Activated CD8-positive, alpha-beta memory T cell treated with anti-CD3 and anti-CD28 coated beads for 48 hours (primary cell): ENCODE measurements around the gene SENP2.
"Not testable (repeated sequence)": the region's sequence is repeated elsewhere in the genome, so short reads cannot be mapped to it uniquely, and the experiment has no call there.

Experiments
- DNase-seq, 3 experiments: peaks; one replicate each; pipeline ENCODE4 v3.0.0-alpha.2; 2020; ENCODE audit warnings: low read depth in 2 of 3, low spot score in 2 of 3

Gene SENP2

GRCh38 chr3:185585859-185586685 is at the start of gene SENP2:
TSS of gene SENP2 (plus strand) at chr3:185586295. CDS start at chr3:185586414, 119 bp downstream.
- peak; percentile 93 to 99 (median 97) for DNase-seq

GRCh38 chr3:185537369-185537970 is 48.6 kb upstream of the SENP2 start:
- peak in 1 of 3 experiments; percentile 31 for DNase-seq

- no peak for DNase-seq
Observed at GRCh38 chr3:185539934-185540333, 46.2 kb upstream of the SENP2 start.

GRCh38 chr3:185540695-185541094 is 45.4 kb upstream of the SENP2 start:
- DNase-seq, result no peak

GRCh38 chr3:185549122-185549521 is 37.0 kb upstream of the SENP2 start:
- DNase-seq, result no peak

- DNase-seq, result no peak
Observed at GRCh38 chr3:185549651-185550111, 36.4 kb upstream of the SENP2 start.

- no peak for DNase-seq
Observed at GRCh38 chr3:185552358-185552877, 33.7 kb upstream of the SENP2 start, which contains the start of gene LIPH. TSS of gene LIPH (minus strand) at chr3:185552588. CDS start at chr3:185552471, 117 bp downstream.

- no peak for DNase-seq
Observed at GRCh38 chr3:185555101-185555501, 31.0 kb upstream of the SENP2 start.

GRCh38 chr3:185555860-185556347 is 30.2 kb upstream of the SENP2 start:
- no peak for DNase-seq

- not testable (repeated sequence) for DNase-seq
Observed at GRCh38 chr3:185556640-185557039, 29.5 kb upstream of the SENP2 start.

GRCh38 chr3:185558395-185558794 is 27.7 kb upstream of the SENP2 start:
- DNase-seq, result no peak

GRCh38 chr3:185559706-185560090 is 26.4 kb upstream of the SENP2 start:
- no peak for DNase-seq

GRCh38 chr3:185560676-185561075 is 25.4 kb upstream of the SENP2 start:
- no peak for DNase-seq

- DNase-seq, result no peak
Observed at GRCh38 chr3:185561374-185561943, 24.6 kb upstream of the SENP2 start.

- DNase-seq, result no peak
Observed at GRCh38 chr3:185561958-185562357, 24.1 kb upstream of the SENP2 start.

GRCh38 chr3:185572183-185572582 is 13.9 kb upstream of the SENP2 start:
- no peak for DNase-seq

GRCh38 chr3:185575108-185575869 is 10.8 kb upstream of the SENP2 start:
- DNase-seq, result not testable (repeated sequence)

- DNase-seq, result no peak
Observed at GRCh38 chr3:185582236-185582635, 3.9 kb upstream of the SENP2 start.

- no peak for DNase-seq
Observed at GRCh38 chr3:185582871-185583270, 3.2 kb upstream of the SENP2 start.

- no peak for DNase-seq
Observed at GRCh38 chr3:185583925-185584324, 2.2 kb upstream of the SENP2 start.

- no peak for DNase-seq
Observed at GRCh38 chr3:185584686-185585085, 1.4 kb upstream of the SENP2 start.
